ENCODE data around the gene SERPINB2.

- TF ChIP-seq, protein P1, sequence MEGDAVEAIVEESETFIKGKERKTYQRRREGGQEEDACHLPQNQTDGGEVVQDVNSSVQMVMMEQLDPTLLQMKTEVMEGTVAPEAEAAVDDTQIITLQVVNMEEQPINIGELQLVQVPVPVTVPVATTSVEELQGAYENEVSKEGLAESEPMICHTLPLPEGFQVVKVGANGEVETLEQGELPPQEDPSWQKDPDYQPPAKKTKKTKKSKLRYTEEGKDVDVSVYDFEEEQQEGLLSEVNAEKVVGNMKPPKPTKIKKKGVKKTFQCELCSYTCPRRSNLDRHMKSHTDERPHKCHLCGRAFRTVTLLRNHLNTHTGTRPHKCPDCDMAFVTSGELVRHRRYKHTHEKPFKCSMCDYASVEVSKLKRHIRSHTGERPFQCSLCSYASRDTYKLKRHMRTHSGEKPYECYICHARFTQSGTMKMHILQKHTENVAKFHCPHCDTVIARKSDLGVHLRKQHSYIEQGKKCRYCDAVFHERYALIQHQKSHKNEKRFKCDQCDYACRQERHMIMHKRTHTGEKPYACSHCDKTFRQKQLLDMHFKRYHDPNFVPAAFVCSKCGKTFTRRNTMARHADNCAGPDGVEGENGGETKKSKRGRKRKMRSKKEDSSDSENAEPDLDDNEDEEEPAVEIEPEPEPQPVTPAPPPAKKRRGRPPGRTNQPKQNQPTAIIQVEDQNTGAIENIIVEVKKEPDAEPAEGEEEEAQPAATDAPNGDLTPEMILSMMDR (IDR thresholded peaks at IDR 0.05), result no peak
- no peak for TF ChIP-seq POLR2A (IDR thresholded peaks at IDR 0.05)
Measured at GRCh38 chr18:63922049-63922448, 34.5 kb downstream of the SERPINB2 start.

Measured in adrenal gland (tissue), 5 donors.